Measurements from ENCODE around the gene TRAPPC14. TPM values are rescaled to one million over a fixed set of nuclear protein-coding genes. Genes with fewer than 3 reads are reported as not detected.
"Not testable (repeated sequence)": the region's sequence is repeated elsewhere in the genome, so short reads cannot be mapped to it uniquely, and the experiment has no call there.

The TRAPPC14 gene
- total and polyA plus RNA-seq, 3 donors from 2014 or later = 57.5 to 78.7 (median 71.8) TPM

DNA sequence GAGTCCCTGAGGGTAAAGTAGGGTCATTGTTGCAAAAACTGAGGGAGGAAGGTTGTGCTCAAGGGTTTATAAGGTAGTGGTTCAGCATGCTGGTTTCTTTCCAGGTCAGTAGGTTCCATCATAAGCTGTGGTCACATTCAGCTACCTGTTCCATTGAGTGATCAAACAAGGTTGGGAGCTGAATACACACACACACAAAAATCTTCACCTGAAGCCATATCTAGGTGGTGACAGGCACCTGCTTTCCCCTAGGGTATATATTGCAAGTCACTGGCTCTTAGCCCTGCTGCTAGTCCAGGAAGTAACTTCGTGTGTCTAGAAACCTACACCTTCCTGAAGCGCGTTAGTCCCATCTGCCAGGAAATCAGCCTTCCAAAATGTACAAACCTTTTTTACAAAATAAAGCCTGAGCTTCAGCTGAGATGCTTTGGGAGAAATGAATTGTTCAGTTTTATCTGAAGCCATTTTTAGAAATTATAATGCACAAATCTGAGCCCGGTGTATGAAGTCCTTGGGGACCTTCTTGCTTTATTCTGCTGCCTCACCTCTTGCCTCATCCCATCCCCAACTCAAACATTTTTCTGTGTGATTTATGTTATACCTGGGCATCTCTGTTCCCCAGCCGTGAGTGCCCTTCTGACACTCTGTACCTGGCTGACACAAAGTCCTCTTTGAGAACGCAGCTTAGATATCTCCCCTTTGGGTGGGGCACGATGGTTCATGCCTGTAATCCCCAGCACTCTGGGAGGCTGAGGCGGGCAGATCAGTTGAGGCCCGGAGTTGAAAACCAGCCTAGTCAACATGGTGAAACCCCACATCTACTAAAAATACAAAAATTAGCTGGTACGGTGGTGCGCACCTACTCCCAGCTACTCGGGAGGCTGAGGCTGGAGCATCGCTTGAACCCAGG lies 20.4 kb downstream of the TRAPPC14 start:
- intact Hi-C loops (cut with DNase I; ENCODE audit: low total_unique reads) = no loop called here
- Histone ChIP-seq H3K27me3 (no peaks in the 10 kb centered on the region), H3K27ac (no peak overlapping the region), H3K9me3 (no peaks in the 10 kb centered on the region), H3K36me3 (ENCODE audit: low read depth, missing control alignments) (no peaks in the 10 kb centered on the region), H3K4me3 (no peak overlapping the region), H3K4me1 (peaks cover under 1% of the 10 kb centered on the region)
- TF ChIP-seq POLR2A (IDR thresholded peaks at IDR 0.05) (no peak), CTCF (IDR thresholded peaks at IDR 0.05) (no peak)
- no peak for DNase-seq
- 83 to 87% methylated on average over 13 of the region's 13 CpGs for WGBS, 2 donors

DNA sequence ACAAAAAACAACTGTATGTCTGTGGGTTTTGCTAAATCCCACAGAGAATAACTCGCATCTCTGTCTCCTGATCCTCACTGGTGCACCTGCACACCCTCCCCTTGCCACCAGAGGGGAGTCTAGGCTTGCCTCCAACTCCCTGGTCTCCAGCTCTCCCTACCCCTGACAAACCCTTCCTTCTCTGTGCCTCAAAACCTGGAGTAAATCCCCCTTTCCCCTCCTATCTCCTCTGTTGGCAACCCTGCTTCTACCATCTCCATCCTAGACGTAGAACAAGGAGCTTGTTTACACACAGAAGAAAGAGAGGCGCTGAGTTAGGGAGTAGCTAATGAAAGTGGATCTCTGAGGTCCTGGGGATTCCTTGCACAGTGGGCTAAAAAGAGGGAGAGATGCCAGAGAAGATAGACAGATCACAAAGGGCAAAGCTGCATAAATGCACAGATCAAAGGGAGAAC lies 25.8 kb downstream of the TRAPPC14 start:
- TF ChIP-seq CTCF (IDR thresholded peaks at IDR 0.05) = peak; percentile 68 to 72 (median 69)
- TF ChIP-seq POLR2A (IDR thresholded peaks at IDR 0.05) = no peak
- Histone ChIP-seq H3K9me3 (no peaks in the 10 kb centered on the region), H3K4me1 (peaks cover 14% of the 10 kb centered on the region), H3K4me3 (no peak overlapping the region), H3K36me3 (ENCODE audit: low read depth, missing control alignments) (no peaks in the 10 kb centered on the region), H3K27ac (peak overlapping the region in 1 of 2 donors; percentile 9), H3K27me3 (no peaks in the 10 kb centered on the region)
- DNase-seq = peak; percentile 78
- intact Hi-C loops (cut with DNase I; ENCODE audit: low total_unique reads) = no loop called here
- WGBS, 2 donors = 35 to 40% methylated on average over 3 of the region's 3 CpGs

DNA sequence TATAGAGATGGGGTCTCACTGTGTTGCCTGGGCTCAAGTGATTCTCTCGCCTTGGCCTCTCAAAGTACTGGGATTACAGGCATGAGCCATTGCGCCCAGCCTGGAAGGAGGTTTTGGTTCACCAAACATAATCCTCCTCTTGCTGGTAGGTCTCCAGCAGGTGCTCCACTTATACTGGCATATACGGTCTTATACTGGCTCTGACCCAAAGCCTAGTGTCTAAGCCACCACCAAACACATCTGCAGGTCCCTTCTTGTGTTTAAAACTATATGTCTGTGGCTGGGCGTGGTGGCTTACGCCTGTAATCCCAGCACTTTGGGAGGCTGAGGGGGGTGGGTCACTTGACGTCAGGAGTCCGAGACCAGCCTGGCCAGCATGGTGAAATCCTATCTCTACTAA lies 26.4 kb downstream of the TRAPPC14 start:
- no peak for DNase-seq
- intact Hi-C loops (cut with DNase I; ENCODE audit: low total_unique reads) = no loop called here
- H3K4me3 ChIP-seq = no peak overlapping the region
- TF ChIP-seq POLR2A (IDR thresholded peaks at IDR 0.05) = no peak
- TF ChIP-seq CTCF (IDR thresholded peaks at IDR 0.05) = no peak
- H3K27me3 ChIP-seq = no peaks in the 10 kb centered on the region
- 79 to 80% methylated on average over 7 of the region's 7 CpGs for WGBS, 2 donors
- H3K36me3 ChIP-seq (ENCODE audit: low read depth, missing control alignments) = no peaks in the 10 kb centered on the region
- H3K4me1 ChIP-seq = peaks cover 14% of the 10 kb centered on the region
- H3K9me3 ChIP-seq = no peaks in the 10 kb centered on the region
- no peak overlapping the region for H3K27ac ChIP-seq

- peak; percentile 90 for DNase-seq
- no peaks in the 10 kb centered on the region for H3K36me3 ChIP-seq (ENCODE audit: low read depth, missing control alignments)
- no peak overlapping the region for H3K27ac ChIP-seq
- no peak overlapping the region for H3K4me3 ChIP-seq
- no peaks in the 10 kb centered on the region for H3K9me3 ChIP-seq
- intact Hi-C loops (cut with DNase I; ENCODE audit: low total_unique reads) = no loop called here
- TF ChIP-seq CTCF (IDR thresholded peaks at IDR 0.05) (peak; percentile 48 to 84 (median 83)), POLR2A (IDR thresholded peaks at IDR 0.05) (no peak)
- no peaks in the 10 kb centered on the region for H3K27me3 ChIP-seq
- H3K4me1 ChIP-seq = peaks cover 14% of the 10 kb centered on the region
- WGBS, 2 donors = 9 to 13% methylated on average over 24 of the region's 24 CpGs
Observed at GRCh38 chr7:100130608-100131453, 27.7 kb downstream of the TRAPPC14 start.

DNA sequence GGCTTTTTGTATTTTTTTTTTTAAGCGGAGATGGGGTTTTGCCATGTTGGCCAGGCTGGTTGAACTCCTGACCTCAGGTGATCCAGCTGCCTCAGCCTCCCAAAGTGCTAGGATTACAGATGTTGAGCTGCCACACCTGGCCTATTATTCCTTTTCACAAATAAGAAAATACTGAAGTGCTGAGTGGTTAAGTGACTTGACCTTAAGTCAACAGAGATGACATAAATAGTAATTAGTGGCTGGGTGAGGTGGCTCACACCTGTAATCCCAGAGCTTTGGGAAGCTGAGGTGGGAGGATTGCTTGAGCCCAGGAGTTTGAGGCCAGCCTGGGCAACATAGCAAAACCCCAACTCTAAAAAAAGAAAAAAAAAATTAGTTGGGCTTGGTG lies 28.3 kb downstream of the TRAPPC14 start:
- intact Hi-C loops (cut with DNase I; ENCODE audit: low total_unique reads); H3K4me3 ChIP-seq; H3K9me3 ChIP-seq; DNase-seq; H3K27ac ChIP-seq; H3K27me3 ChIP-seq; H3K36me3 ChIP-seq (ENCODE audit: low read depth, missing control alignments): not testable (repeated sequence)
- 93% methylated on average over 1 of the region's 1 CpG for WGBS, 2 donors
- H3K4me1 ChIP-seq = peaks cover 14% of the 10 kb centered on the region
